ENCODE results near the gene RASGRP3.

Gene RASGRP3

DNA sequence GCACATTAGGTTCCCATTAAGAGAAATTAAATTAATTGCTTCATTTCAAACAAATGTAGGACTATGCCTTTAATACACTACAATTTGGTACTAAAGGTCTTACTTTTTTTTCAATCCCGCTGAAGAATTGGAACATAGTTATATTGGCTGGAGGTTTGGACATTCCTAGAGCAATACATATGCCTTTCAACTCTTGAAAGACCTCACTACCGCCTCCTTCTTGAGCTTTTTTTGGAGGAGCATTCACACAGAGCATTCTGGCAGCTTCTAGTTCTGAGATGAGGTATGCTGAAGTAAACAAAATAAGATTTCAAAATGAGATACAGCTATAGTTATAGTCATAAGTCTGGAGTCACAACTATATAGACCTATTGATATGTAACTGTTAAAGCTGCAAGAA is 111.8 kb downstream of the RASGRP3 start:
- DNase-seq = peak in 1 of 5 experiments; percentile 23

DNA sequence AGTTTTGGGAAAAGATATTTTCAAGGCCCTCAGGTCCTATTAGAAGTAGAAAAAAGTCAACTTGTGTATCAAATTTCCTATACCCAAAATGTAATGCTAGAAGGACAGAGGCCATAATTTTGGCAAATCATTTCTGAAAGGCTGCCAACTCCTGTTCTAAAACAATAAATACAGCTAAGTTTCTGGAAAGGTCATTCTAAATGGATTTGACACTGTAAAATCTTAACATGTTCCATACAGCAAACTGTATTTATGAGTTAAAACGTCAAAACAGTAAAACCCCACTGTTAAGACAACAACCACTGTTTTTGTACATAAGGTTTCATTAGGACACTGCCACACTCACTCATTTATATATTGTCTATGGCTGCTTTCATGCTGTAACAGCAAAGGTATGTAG is 113.0 kb downstream of the RASGRP3 start:
- DNase-seq = no peak

DNA sequence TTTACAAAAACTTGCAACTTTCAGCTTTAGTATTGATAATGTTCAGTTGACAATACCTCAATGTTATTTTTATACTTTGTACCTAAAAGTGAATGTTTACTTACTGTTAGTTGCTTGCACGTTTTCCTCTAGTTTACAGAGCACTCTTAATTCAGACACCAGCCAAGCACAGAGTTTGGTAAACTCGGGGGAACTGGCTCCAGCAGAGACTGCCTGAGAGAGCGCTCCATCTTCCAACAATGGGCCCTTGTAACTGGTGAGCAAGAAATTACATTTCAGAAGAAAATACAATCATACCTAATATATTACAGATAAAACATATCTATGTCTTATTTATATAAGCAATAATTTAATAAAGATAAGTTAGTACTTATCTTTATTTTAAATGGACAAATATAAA is 118.9 kb downstream of the RASGRP3 start:
- no peak for DNase-seq

DNA sequence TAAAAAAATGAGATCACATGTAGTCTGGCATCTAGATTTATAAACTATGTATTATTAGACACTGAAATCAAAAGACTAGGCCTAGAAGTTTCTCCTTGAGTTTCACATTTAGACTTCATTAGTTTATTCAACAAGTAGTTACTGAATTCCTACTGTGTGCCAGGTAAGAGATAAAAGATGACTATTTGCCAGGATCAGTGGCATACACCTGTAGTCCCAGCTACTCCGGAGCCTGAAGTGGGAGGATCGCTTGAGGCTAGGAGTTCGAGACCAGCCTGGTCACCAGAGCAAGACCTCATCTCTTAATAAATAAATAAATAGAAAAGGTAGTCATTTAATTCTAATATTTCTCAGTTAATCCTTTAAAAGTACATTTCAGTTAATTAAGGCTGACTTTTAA is 120.6 kb downstream of the RASGRP3 start:
- DNase-seq = no peak

DNA sequence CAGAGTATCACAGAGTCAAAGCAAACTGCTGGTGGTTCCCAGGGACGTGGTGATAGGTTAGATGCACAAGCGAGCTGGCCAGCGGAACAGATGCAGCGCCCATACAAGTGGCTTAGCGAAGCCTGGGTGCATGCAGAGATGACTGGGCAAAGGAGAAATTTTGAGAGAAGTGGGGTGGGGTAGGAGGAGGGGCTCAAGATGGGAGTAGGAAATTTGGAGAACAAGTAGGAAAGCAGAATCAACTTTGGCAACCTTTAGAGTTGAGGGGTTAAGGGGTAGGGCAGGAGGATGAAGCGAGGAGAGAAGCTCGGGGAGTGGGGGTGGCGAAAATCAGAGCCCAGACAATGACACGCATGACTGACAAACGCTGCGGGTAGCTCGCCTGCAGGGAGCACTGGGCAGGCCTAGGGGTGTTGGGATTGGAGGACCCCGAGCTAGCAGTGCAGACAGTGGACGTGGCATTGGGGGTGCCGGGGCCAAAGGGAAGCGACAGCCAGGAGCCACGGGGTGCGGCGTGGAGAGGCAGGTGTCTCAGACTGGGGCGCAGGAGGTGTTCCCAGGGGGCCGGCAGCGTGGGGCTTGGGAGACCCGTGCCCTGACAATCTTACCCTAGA is 122.2 kb downstream of the RASGRP3 start:
- DNase-seq = peak in 3 of 5 experiments; percentile 5 to 79 (median 10)

DNA sequence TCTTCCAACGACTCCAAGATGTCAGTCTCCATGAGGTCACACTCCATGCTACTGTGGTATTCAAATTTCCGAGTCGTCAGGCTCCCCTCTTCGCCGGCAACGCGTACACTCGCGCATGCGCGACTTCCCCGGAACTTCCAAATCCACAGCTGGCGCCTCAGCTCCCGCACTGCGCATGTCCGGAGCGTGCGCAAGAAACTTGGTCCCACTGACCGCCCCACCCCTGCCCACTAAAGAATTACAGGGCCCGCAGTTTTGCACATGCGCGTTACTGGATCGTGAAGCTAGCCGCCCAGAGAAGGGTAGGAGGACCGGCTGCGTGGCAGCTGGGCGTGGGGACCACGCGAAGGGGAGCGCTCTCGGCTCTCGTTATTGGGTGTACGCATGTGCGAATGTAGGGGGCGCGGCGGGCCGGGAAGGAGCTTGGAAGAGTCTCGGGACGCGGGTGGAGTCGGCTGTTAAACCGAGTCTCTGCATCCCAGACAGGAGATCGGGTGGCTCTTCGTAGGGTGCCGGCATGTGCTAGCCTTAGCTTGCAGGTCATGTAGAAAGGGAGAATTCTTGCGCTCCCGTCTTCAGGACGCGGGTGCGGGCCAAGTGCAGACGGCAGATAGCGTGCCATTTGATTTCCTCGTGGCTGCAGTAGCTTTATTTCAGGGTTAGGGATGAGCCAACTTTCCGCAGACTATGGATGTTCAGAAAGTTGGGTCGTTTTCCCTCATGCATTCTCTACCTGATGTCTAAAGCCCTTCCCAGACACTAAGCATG is 122.9 kb downstream of the RASGRP3 start, which contains the start of gene FAM98A:
FAM98A (minus strand) TSS at position 125 of the 768 bp plus-strand sequence; CDS start at position 47, 78 bp downstream.
- peak; percentile 98 to 99 (median 98) for DNase-seq

DNA sequence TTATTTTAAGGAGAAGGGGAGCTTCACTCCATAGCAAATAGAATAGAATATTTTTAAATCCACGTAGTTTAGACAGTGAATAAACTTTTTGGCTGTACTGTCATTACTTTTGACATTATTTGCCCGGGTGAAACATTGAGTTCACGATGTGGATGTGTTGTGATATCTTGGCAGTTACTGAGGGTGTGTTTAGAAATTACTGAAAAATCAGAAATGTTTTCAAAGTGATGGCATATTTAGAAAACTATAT is 123.4 kb downstream of the RASGRP3 start:
- DNase-seq = no peak

DNA sequence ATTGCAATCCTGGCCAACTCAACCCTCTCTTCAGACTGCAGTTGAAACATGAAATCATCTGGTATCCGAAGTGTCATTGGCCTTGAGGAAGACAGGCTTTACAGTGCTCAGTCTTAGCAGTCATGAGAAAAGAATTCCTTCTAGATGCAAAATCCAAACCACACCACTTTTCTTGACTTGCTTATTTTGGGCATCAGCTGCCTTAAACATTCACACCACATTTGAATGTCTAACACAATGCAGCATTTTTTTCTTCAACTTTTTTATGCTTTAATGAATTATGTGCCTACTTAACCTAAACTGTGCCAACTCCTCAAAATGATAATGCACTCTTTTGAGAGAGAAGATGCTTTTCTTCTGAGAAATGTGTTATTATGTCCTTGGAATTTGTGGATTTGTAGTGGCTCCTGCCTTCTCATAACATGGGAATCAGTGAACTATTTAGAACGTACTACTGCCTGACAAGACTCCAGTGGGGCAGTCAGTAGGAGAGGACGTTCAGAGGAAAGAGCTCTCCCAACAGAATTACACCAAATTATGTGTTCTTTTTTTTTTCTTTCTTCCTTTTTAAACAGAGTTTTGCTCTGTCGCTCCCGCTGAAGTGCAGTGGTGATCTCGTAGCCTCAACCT is 125.9 kb downstream of the RASGRP3 start:
- no peak for DNase-seq

DNA sequence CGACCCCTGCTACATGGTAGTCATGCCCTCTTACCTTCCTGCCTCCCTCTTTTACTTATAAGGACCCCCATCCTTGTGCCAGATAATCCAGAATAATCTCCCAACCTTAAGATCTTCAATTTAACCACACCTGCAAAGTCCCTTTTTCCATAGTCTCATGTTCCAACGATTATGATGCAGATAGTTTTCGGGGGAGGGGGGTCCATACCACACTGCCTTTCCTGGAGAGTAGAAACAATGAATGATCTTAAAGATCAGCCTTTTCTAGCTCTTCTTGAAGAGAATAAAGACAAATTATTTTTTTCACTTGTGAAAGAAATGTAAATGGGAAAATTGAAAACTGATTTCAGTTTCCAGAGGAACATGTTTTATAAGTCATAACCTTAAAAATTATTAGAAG is 127.0 kb downstream of the RASGRP3 start:
- no peak for DNase-seq

DNA sequence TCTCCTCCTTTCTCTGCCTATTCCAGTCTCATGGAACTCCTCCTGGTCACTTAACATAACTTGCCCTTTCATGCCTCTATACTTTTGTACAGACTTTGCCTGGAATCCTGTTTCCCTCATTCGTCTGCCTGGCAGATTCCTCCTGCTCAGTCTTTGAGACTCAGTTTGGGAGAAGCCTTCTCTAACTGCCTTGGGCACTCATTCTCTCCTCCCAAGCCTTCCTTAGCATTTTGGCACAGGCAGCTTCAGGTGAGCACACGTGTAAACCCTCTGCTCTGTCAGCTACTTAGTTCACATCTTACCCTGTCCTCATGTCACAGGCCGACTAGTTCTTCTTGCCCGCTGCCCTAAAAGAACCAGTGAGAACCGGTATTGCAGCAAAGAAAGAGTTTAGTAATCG is 128.6 kb downstream of the RASGRP3 start:
- no peak for DNase-seq

DNA sequence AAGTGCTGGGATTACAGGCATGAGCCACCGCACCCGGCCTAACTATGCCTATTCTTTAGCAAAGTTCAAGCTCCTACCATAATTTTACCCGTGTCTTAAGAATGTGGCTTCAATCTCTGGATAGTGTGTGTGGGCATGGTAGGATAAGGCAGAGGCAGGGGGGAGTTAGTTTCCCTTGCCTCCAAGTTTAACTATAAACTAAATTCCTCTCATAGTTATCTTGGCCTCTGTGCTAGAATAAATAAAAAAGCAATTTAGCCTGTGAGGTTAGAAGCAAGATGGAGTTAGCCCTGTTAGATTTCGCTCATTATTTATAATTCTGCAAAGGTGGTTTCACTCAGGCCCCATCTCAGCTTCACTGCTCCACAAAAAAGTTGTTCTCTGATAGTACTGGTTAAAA is 129.7 kb downstream of the RASGRP3 start:
- no peak for DNase-seq

DNA sequence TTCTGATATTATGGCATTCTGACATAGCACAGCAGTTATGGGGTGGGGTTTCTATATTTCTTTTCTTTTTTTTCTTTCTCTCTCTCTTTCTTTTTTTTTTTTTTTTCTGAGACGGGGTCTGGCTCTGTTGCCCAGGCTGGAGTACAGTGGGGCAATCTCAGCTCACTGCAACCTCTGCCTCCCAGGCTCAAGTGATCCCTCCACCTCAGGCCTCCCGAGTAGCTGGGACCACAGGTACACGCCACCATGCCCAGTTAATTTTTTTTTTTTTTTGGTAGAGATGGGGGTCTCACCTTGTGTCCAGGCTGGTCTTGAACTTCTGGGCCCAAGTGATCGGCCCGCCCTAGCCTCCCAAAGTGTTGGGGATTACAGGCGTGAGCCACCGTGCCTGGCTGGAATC is 130.2 kb downstream of the RASGRP3 start:
- no peak for DNase-seq

DNA sequence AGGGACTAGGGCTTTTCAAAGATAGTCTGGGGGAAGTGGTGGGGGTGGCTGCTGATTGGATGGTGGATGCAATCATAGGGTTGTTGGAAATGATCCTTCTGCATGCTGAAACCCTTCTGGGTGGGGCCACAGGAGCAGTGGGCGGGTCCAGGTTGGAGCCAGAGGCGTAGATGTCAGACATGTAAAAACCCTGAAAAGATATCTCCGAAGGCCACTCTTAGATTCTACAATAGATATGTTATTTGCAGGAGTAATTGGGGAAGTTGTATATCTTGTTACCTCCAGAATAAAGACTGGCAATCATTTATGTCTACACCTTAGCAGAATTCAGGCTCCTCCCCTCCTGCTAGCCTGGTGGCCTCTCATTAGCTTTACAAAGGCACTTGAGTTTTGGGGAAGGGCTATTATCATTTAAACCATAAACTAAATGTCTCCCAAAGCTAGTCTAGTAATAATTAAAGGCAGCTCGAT is 130.8 kb downstream of the RASGRP3 start:
- DNase-seq = no peak

DNA sequence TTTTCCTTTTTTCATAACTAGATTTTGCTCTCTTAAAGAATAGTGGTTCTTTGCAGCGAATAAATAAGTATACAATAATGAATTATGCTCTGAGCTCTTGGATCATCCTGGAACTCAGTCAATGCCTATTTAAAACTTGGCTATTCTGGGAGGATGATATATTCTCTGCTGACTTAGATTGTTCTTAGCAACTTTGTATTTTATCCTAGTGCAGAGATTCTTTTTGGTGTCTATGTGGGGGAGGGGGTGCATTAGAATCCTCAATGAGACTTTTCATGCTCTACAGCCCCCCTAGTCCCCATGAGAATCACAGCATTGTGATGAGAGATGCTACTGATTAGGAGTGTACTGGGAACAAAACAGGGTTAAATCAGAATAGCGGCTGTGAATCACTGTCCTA is 131.5 kb downstream of the RASGRP3 start:
- DNase-seq = no peak

DNA sequence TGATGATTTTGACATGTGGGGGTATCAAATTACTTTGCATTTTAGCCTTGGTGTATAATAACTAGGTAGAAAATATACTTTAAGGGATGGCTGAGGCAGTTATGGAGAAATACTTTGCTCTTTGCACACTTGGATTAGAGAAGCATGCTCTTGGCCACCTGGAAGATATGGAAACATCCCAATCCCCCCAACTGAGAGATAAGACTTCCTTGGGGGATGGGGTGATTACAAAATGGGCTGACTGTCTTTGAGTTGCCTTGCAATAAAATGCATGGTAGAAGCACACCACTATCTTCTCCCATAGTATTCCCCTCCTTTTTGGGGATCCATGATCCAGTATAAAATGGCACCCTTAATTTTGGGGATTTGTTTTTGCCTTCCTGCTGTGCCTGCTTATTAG is 137.7 kb downstream of the RASGRP3 start:
- DNase-seq = no peak
